Measurements from ENCODE around the gene HEMK1.

DNA sequence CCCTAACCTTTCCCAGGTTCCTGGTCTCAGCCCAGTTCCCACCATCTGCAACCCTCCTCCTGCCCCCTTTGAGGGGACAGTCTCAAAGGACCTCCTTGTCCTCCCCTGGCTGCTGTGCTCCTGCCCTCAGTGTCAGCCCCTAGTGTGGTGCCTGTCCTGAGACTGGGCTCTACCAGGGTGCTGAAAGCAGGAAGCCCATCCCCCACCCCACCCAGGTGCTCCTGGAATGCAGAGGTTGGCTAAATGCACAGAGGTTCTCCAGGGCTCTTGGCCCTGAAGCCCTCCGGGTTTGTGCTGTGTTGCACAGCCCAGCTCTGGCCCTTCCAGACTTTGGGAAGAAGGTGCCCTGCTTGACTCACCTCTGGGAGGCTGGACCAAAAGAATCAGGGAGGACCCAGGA lies 23.5 kb upstream of the HEMK1 start:
- TF ChIP-seq CTCF (IDR thresholded peaks at IDR 0.05): no peak
- no peak for TF ChIP-seq POLR2A (IDR thresholded peaks at IDR 0.05)
- no peak for TF ChIP-seq POLR2AphosphoS5 (IDR thresholded peaks at IDR 0.05)
- TF ChIP-seq EP300 (IDR thresholded peaks at IDR 0.05; ENCODE audit: low read depth): no peak

Measured in transverse colon (tissue), 4 donors.